ENCODE results near the gene CRIP2. TPM values are rescaled to one million over a fixed set of nuclear protein-coding genes. Genes with fewer than 3 reads are reported as not detected.

CRIP2 gene
- total and polyA plus RNA-seq, 2 of the 8 experiments (the other 6 are each of a cell fraction or from before 2014, with no cell fraction given) = 4.2 to 13.5 TPM

GRCh38 chr14:105525861-105526775 lies 51.5 kb downstream of the CRIP2 start, which contains the start of gene TMEM121:
Gene TMEM121, plus strand, starts transcription at chr14:105526583. Its CDS starts 2,252 bp downstream, at chr14:105528835.
- H3K4me2 ChIP-seq (ENCODE audit: insufficient read depth in 1 of 2, low read depth in 2 of 2, low read length in 2 of 2) = peak within 1 kb of the TSS; percentile 21 to 82
- no peak within 1 kb of the TSS for H2BK15ac ChIP-seq (ENCODE audit: low read length)
- H3K27ac ChIP-seq (ENCODE audit: low read depth, low read length) = no peak within 1 kb of the TSS
- no peak within 1 kb of the TSS for H2BK120ac ChIP-seq (replicated peaks; ENCODE audit: low read depth, low read length)
- ChIA-PET CTCF (ENCODE audit: partially characterized antibody) (no interaction called here), POLR2A (ENCODE audit: partially characterized antibody) (interaction anchor here (0.9 kb wide), 1 partner anchor 108 kb away, joined by 3 read pairs; no protein-coding TSS in a partner anchor)
- H3K9me3 ChIP-seq (ENCODE audit: insufficient read depth in 2 of 2, low read depth in 1 of 2, low read length in 1 of 2) = peaks cover 0 to 25% of the 10 kb centered on the region in 2 experiments; a peak in 1 of 4 replicates
- peak within 1 kb of the TSS; percentile 1 to 59 (median 40) for H3K4me3 ChIP-seq (ENCODE audit: extremely low read depth in 1 of 4, insufficient read depth in 2 of 4, low read depth in 3 of 4, low read length in 4 of 4)
- no peak for FAIRE-seq
- H4K91ac ChIP-seq (replicated peaks; ENCODE audit: insufficient read length, low read length) = no peak within 1 kb of the TSS
- H3K18ac ChIP-seq (ENCODE audit: extremely low read depth, low read length) = no peak within 1 kb of the TSS
- no peaks in the 10 kb centered on the region; a peak in 1 of 8 replicates for H3K36me3 ChIP-seq (ENCODE audit: control insufficient read depth in 2 of 4, insufficient read depth in 4 of 4, low read length in 3 of 4)
- H3K79me1 ChIP-seq (ENCODE audit: low read depth, low read length) = no peaks in the 10 kb centered on the region
- H2BK12ac ChIP-seq (ENCODE audit: low read depth, low read length) = no peak within 1 kb of the TSS; the same call in 1 of the 2 replicates
- DNase-seq (ENCODE audit: low read depth in 1 of 2, low spot score in 2 of 2) = peak in 1 of 2 experiments; percentile 56
- H3K27me3 ChIP-seq (replicated peaks in 1 of 4; ENCODE audit: control insufficient read depth in 3 of 4, extremely low read depth in 1 of 4, insufficient read depth in 3 of 4, low read length in 3 of 4) = peaks cover 9 to 37% (median 25%) of the 10 kb centered on the region in 4 experiments
- peaks cover 0 to 4% (median 0%) of the 10 kb centered on the region in 4 experiments; a peak in 3 of 7 replicates for H3K4me1 ChIP-seq (replicated peaks in 1 of 4; ENCODE audit: control insufficient read depth in 3 of 4, insufficient read depth in 4 of 4, low read length in 3 of 4)
- no peak within 1 kb of the TSS for H3K9ac ChIP-seq (replicated peaks in 1 of 4; ENCODE audit: extremely low read depth in 1 of 4, low read depth in 3 of 4, low read length in 3 of 4)
- H2AFZ ChIP-seq (ENCODE audit: low read length) = no peak within 1 kb of the TSS
- no peaks in the 10 kb centered on the region; the same call in 1 of the 2 replicates for H3K23me2 ChIP-seq (ENCODE audit: low read depth, low read length)
- no peak within 1 kb of the TSS for H2BK20ac ChIP-seq (ENCODE audit: low read length)
- no peak within 1 kb of the TSS for H3K56ac ChIP-seq (replicated peaks; ENCODE audit: insufficient read length, low read depth, low read length)
- no peak within 1 kb of the TSS for H3K4ac ChIP-seq (replicated peaks; ENCODE audit: insufficient read length, low read depth, low read length)
- no peaks in the 10 kb centered on the region for H3K79me2 ChIP-seq (ENCODE audit: control insufficient read depth in 1 of 2, insufficient read depth in 2 of 2, low read length in 2 of 2)
- no peak within 1 kb of the TSS for H3K14ac ChIP-seq (ENCODE audit: insufficient read length)
- peak within 1 kb of the TSS; percentile 25; the same call in 1 of the 2 replicates for H4K8ac ChIP-seq (ENCODE audit: extremely low read depth, insufficient read depth, low read length)
- no peak within 1 kb of the TSS for H4K5ac ChIP-seq (ENCODE audit: insufficient read length, low read depth, low read length)
- TF ChIP-seq KDM1A (IDR thresholded peaks at IDR 0.05; ENCODE audit: borderline replicate concordance, low read length) (no peak), KDM5A (IDR thresholded peaks at IDR 0.05; ENCODE audit: low read length) (no peak), TAF1 (IDR thresholded peaks at IDR 0.05; ENCODE audit: low read depth, low read length) (no peak), E2F6 (IDR thresholded peaks at IDR 0.05) (no peak), RNF2 (IDR thresholded peaks at IDR 0.05; ENCODE audit: borderline replicate concordance, low read depth, low read length, missing control alignments, poor library complexity, severe bottlenecking) (no peak), CHD2 (IDR thresholded peaks at IDR 0.05; ENCODE audit: low read length) (no peak), KDM4A (IDR thresholded peaks at IDR 0.05; ENCODE audit: low read depth, low read length, severe bottlenecking) (peak; percentile 46)
- WGBS, 2 experiments (ENCODE audit: extremely low coverage in 1 of 2, insufficient coverage in 1 of 2, insufficient read length in 1 of 2, insufficient replicate concordance in 2 of 2, low coverage in 1 of 2, low lambda C conversion rate in 2 of 2, missing lambda C conversion rate in 1 of 2) = 4% methylated on average over 31 of the region's 88 CpGs; no CpG with 5 or more reads in 1 of the 2 experiments
- no peak within 1 kb of the TSS for H2AK5ac ChIP-seq (ENCODE audit: low read depth, low read length)
- no peaks in the 10 kb centered on the region for H4K20me1 ChIP-seq (replicated peaks in 1 of 2; ENCODE audit: control insufficient read depth in 1 of 2, insufficient read depth in 2 of 2, low read length in 2 of 2)
- H3K23ac ChIP-seq (ENCODE audit: insufficient read length) = no peak within 1 kb of the TSS
- no peak within 1 kb of the TSS for H2BK5ac ChIP-seq (ENCODE audit: low read depth, low read length)
